GM23248 (cell line): ENCODE measurements around the gene NUP133.

Experiments used
- EZH2 ChIP-seq: fragments of 200-600 bp; sonication (generic); IDR thresholded peaks from 2 replicates; pipeline ENCODE4 v1.6.1; 2018; ENCODE audit warnings: antibody characterized with exemption, mild to moderate bottlenecking; ENCODE audit not compliant: insufficient read depth, poor library complexity, severe bottlenecking
- EZH2phosphoT487 ChIP-seq: fragments of 200-600 bp; sonication (generic); IDR thresholded peaks from 2 replicates; pipeline ENCODE4 v1.6.1; 2018; ENCODE audit warnings: antibody characterized with exemption, moderate library complexity, mild to moderate bottlenecking, low read depth; ENCODE audit not compliant: insufficient read depth

DNA sequence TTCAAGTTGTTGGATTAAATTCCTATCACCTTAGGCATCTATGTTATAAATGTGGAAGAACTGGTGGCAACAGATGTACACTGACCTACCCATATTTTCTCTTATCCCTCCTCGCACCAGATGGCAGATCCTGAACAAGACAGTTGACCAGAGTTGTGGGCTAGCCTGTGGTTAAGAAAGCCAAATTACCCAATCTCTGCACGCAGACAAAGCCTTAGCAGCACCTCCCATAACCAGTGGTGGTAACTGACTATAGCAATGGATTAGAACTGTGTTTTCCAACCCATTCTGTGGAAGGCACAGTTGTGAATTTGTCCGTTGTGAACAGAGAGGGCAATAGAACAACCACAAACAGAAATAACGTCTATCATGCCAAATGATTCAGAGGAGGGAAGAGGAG lies 29.8 kb upstream of the NUP133 start:
- TF ChIP-seq EZH2phosphoT487 (no peak), EZH2 (no peak)
